ENCODE results near the gene BMP2K. TPM values are rescaled to one million over a fixed set of nuclear protein-coding genes. Genes with fewer than 3 reads are reported as not detected.
A peak's percentile ranks its signal among the peaks of the same experiment; 100 is the strongest.

The BMP2K gene
- total RNA-seq, 2 donors from 2014 or later, result 43.6 to 52.6 TPM

GRCh38 chr4:78737035-78737434 is 39.1 kb upstream of the BMP2K start:
- no peak overlapping the region for H3K4me3 ChIP-seq
- no peaks in the 10 kb centered on the region for H3K36me3 ChIP-seq
- H3K9me3 ChIP-seq, result no peaks in the 10 kb centered on the region
- no peak overlapping the region for H3K27ac ChIP-seq
- TF ChIP-seq CTCF (IDR thresholded peaks at IDR 0.05), result no peak
- DNase-seq (ENCODE audit: low spot score), result no peak
- H3K27me3 ChIP-seq, result no peaks in the 10 kb centered on the region
- no peaks in the 10 kb centered on the region for H3K4me1 ChIP-seq

- no peak for DNase-seq (ENCODE audit: low spot score)
- Histone ChIP-seq H3K27me3 (no peaks in the 10 kb centered on the region), H3K4me1 (no peaks in the 10 kb centered on the region), H3K27ac (no peak overlapping the region), H3K4me3 (no peak overlapping the region), H3K9me3 (no peaks in the 10 kb centered on the region), H3K36me3 (no peaks in the 10 kb centered on the region)
- TF ChIP-seq CTCF (IDR thresholded peaks at IDR 0.05), result no peak
Measured at GRCh38 chr4:78737973-78738372, 38.2 kb upstream of the BMP2K start.

GRCh38 chr4:78742300-78742699 is 33.9 kb upstream of the BMP2K start:
- H3K4me1 ChIP-seq, result no peaks in the 10 kb centered on the region
- TF ChIP-seq CTCF (IDR thresholded peaks at IDR 0.05), result no peak
- no peak overlapping the region for H3K27ac ChIP-seq
- H3K9me3 ChIP-seq, result no peaks in the 10 kb centered on the region
- no peaks in the 10 kb centered on the region for H3K27me3 ChIP-seq
- no peak for DNase-seq (ENCODE audit: low spot score)
- no peaks in the 10 kb centered on the region for H3K36me3 ChIP-seq
- H3K4me3 ChIP-seq, result no peak overlapping the region

- Histone ChIP-seq H3K36me3 (no peaks in the 10 kb centered on the region), H3K9me3 (no peaks in the 10 kb centered on the region), H3K27ac (no peak overlapping the region), H3K4me3 (no peak overlapping the region), H3K4me1 (peaks cover 0 to 15% of the 10 kb centered on the region in 2 donors), H3K27me3 (no peaks in the 10 kb centered on the region)
- no peak for DNase-seq (ENCODE audit: low spot score)
- no peak for TF ChIP-seq CTCF (IDR thresholded peaks at IDR 0.05)
Measured at GRCh38 chr4:78747475-78747922, 28.7 kb upstream of the BMP2K start.

GRCh38 chr4:78748381-78748780 is 27.8 kb upstream of the BMP2K start:
- Histone ChIP-seq H3K27me3 (no peaks in the 10 kb centered on the region), H3K4me1 (peaks cover 0 to 15% of the 10 kb centered on the region in 2 donors), H3K4me3 (no peak overlapping the region), H3K36me3 (no peaks in the 10 kb centered on the region), H3K27ac (no peak overlapping the region), H3K9me3 (no peaks in the 10 kb centered on the region)
- no peak for DNase-seq (ENCODE audit: low spot score)
- no peak for TF ChIP-seq CTCF (IDR thresholded peaks at IDR 0.05)

GRCh38 chr4:78749258-78749971 is 26.7 kb upstream of the BMP2K start:
- H3K4me1 ChIP-seq, result peaks cover 0 to 15% of the 10 kb centered on the region in 2 donors
- TF ChIP-seq CTCF (IDR thresholded peaks at IDR 0.05), result no peak
- DNase-seq (ENCODE audit: low spot score), result no peak
- H3K4me3 ChIP-seq, result no peak overlapping the region
- no peaks in the 10 kb centered on the region for H3K27me3 ChIP-seq
- no peaks in the 10 kb centered on the region for H3K36me3 ChIP-seq
- H3K9me3 ChIP-seq, result no peaks in the 10 kb centered on the region
- peak overlapping the region in 1 of 2 donors; percentile 80 for H3K27ac ChIP-seq

Data from right atrium auricular region (tissue), 2 donors.